HEK293 (cell line): Measurements from ENCODE around the gene AHCYL1.

ENCODE experiments used
- CTCF ChIA-PET: fragments of 350-600 bp; formaldehyde crosslinking; extraction: SDS; loops from one replicate; lab custom pipeline; 2021; ENCODE audit warnings: antibody characterized with exemption; lab: Yijun Ruan, JAX
- POLR2A ChIA-PET: fragments of 300-600 bp; formaldehyde crosslinking; extraction: SDS; loops from one replicate; lab custom pipeline; 2020; ENCODE audit warnings: antibody characterized with exemption, inconsistent platforms; lab: Yijun Ruan, JAX
- H3K27ac ChIP-seq: fragments of 200-500 bp; sonication (Bioruptor generic); 2 replicates; pipeline ENCODE4 v1.5.1; 2014; ENCODE audit warnings: low read depth, low read length, control low read depth, inconsistent platforms; ENCODE audit errors: extremely low read depth
- H3K36me3 ChIP-seq, 2 experiments: fragments of 200-500 bp in 1 of 2; sonication (Bioruptor generic) in 1 of 2; 1 replicate in 1 of 2; 2 replicates in 1 of 2; pipeline ENCODE4 v1.5.1; 2014 to 2017; ENCODE audit warnings: inconsistent platforms in 2 of 2, low read length in 2 of 2; ENCODE audit not compliant: control insufficient read depth in 2 of 2, insufficient read depth in 1 of 2
- H3K4me1 ChIP-seq: fragments of 200-500 bp; sonication (Bioruptor generic); 2 replicates; pipeline ENCODE4 v1.5.1; 2014; ENCODE audit warnings: mild to moderate bottlenecking, low read length, inconsistent platforms; ENCODE audit not compliant: control insufficient read depth, insufficient read depth
- H3K4me3 ChIP-seq: 2 replicates; pipeline ENCODE4 v1.5.1; 2011; ENCODE audit warnings: low read depth, mild to moderate bottlenecking, control low read depth, low read length, moderate library complexity
- H3K9me3 ChIP-seq: fragments of 200-500 bp; sonication (Bioruptor generic); 2 replicates; pipeline ENCODE4 v1.5.1; 2014; ENCODE audit warnings: low read depth, low read length, inconsistent platforms; ENCODE audit not compliant: control insufficient read depth, insufficient read depth
- ATF2 ChIP-seq: fragments of 450-650 bp; formaldehyde crosslinking; IDR thresholded peaks from 2 replicates; pipeline ENCODE4 v1.5.1; 2016; ENCODE audit warnings: missing biosample characterization, missing genetic modification characterization, low read depth
- BCL11B ChIP-seq: fragments of 450-650 bp; formaldehyde crosslinking; IDR thresholded peaks from 2 replicates; pipeline ENCODE4 v1.5.1; 2016; ENCODE audit warnings: low read depth, missing biosample characterization, missing genetic modification characterization
- HOXC10 ChIP-seq: sonication (generic); formaldehyde crosslinking; IDR thresholded peaks from 2 replicates; pipeline ENCODE4 v1.8.1; 2023; ENCODE audit warnings: mild to moderate bottlenecking, missing genetic modification reagents
- HOXD13 ChIP-seq: sonication (generic); formaldehyde crosslinking; IDR thresholded peaks from 2 replicates; pipeline ENCODE4 v1.8.0; 2022; ENCODE audit warnings: missing genetic modification reagents, borderline replicate concordance
- KLF16 ChIP-seq: fragments of 450-650 bp; formaldehyde crosslinking; IDR thresholded peaks from 2 replicates; pipeline ENCODE4 v1.5.1; 2017; ENCODE audit warnings: missing biosample characterization, missing genetic modification characterization
- MZF1 ChIP-seq: fragments of 450-650 bp; formaldehyde crosslinking; IDR thresholded peaks from 2 replicates; pipeline ENCODE4 v1.5.1; 2017; ENCODE audit warnings: missing biosample characterization, missing genetic modification characterization, borderline replicate concordance
- RBAK ChIP-seq: fragments of 450-650 bp; formaldehyde crosslinking; IDR thresholded peaks from 2 replicates; pipeline ENCODE4 v1.5.1; 2016; ENCODE audit warnings: missing biosample characterization, missing genetic modification characterization
- YY2 ChIP-seq: fragments of 450-650 bp; formaldehyde crosslinking; IDR thresholded peaks from 2 replicates; pipeline ENCODE4 v1.5.1; 2016; ENCODE audit warnings: missing biosample characterization, missing genetic modification characterization
- ZBTB17 ChIP-seq: fragments of 450-650 bp; formaldehyde crosslinking; IDR thresholded peaks from 2 replicates; pipeline ENCODE4 v1.5.1; 2016; ENCODE audit warnings: missing biosample characterization, missing genetic modification characterization
- ZBTB20 ChIP-seq: fragments of 450-650 bp; formaldehyde crosslinking; IDR thresholded peaks from 2 replicates; pipeline ENCODE4 v1.5.1; 2016; ENCODE audit warnings: missing biosample characterization, missing genetic modification characterization
- ZBTB8A ChIP-seq: fragments of 450-650 bp; formaldehyde crosslinking; IDR thresholded peaks from 2 replicates; pipeline ENCODE4 v1.5.1; 2016; ENCODE audit warnings: missing biosample characterization, missing genetic modification characterization
- ZFP3 ChIP-seq: fragments of 450-650 bp; formaldehyde crosslinking; IDR thresholded peaks from 2 replicates; pipeline ENCODE4 v1.5.1; 2016; ENCODE audit warnings: low read depth, missing biosample characterization, missing genetic modification characterization
- ZNF112 ChIP-seq: fragments of 450-650 bp; formaldehyde crosslinking; IDR thresholded peaks from 2 replicates; pipeline ENCODE4 v1.5.0; 2017; ENCODE audit warnings: missing biosample characterization, missing genetic modification characterization
- ZNF138 ChIP-seq: fragments of 450-650 bp; formaldehyde crosslinking; IDR thresholded peaks from 2 replicates; pipeline ENCODE4 v1.5.1; 2016; ENCODE audit warnings: missing biosample characterization, missing genetic modification characterization, borderline replicate concordance
- ZNF157 ChIP-seq: fragments of 450-650 bp; formaldehyde crosslinking; IDR thresholded peaks from 2 replicates; pipeline ENCODE4 v1.5.1; 2016; ENCODE audit warnings: missing biosample characterization, missing genetic modification characterization
- ZNF175 ChIP-seq: fragments of 450-650 bp; formaldehyde crosslinking; IDR thresholded peaks from 2 replicates; pipeline ENCODE4 v1.5.1; 2016; ENCODE audit warnings: missing biosample characterization, missing genetic modification characterization
- ZNF211 ChIP-seq: fragments of 450-650 bp; formaldehyde crosslinking; IDR thresholded peaks from 2 replicates; pipeline ENCODE4 v1.5.1; 2016; ENCODE audit warnings: low read depth, missing biosample characterization, missing genetic modification characterization
- ZNF248 ChIP-seq: fragments of 450-650 bp; formaldehyde crosslinking; IDR thresholded peaks from 2 replicates; pipeline ENCODE4 v1.5.1; 2017; ENCODE audit warnings: missing biosample characterization, missing genetic modification characterization
- ZNF274 ChIP-seq, 2 experiments: fragments of 200-500 bp in 1 of 2; fragments of 450-650 bp in 1 of 2; sonication (Bioruptor generic) in 1 of 2; formaldehyde crosslinking in 1 of 2; IDR thresholded peaks; 2 replicates each; pipeline versions ENCODE4 v1.5.1 to v1.6.1; 2014 to 2016; ENCODE audit warnings: borderline replicate concordance in 1 of 2, inconsistent platforms in 1 of 2, low read length in 1 of 2, missing biosample characterization in 1 of 2, missing genetic modification characterization in 1 of 2
- ZNF354C ChIP-seq: fragments of 450-650 bp; formaldehyde crosslinking; IDR thresholded peaks from 2 replicates; pipeline ENCODE4 v1.5.1; 2016; ENCODE audit warnings: missing biosample characterization, missing genetic modification characterization, low read depth, borderline replicate concordance
- ZNF362 ChIP-seq: fragments of 450-650 bp; formaldehyde crosslinking; IDR thresholded peaks from 2 replicates; pipeline ENCODE4 v1.5.1; 2016; ENCODE audit warnings: missing biosample characterization, missing genetic modification characterization
- ZNF37A ChIP-seq: fragments of 450-650 bp; IDR thresholded peaks from 2 replicates; pipeline ENCODE4 v1.5.1; 2018; ENCODE audit warnings: missing biosample characterization, missing genetic modification characterization
- ZNF391 ChIP-seq: fragments of 450-650 bp; formaldehyde crosslinking; IDR thresholded peaks from 2 replicates; pipeline ENCODE4 v1.5.1; 2016; ENCODE audit warnings: low read depth, missing biosample characterization, missing genetic modification characterization, borderline replicate concordance
- ZNF394 ChIP-seq: fragments of 450-650 bp; formaldehyde crosslinking; IDR thresholded peaks from 2 replicates; pipeline ENCODE4 v1.5.1; 2016; ENCODE audit warnings: missing biosample characterization, missing genetic modification characterization, mild to moderate bottlenecking, moderate library complexity, borderline replicate concordance
- ZNF549 ChIP-seq: fragments of 450-650 bp; IDR thresholded peaks from 2 replicates; pipeline ENCODE4 v1.5.1; 2018; ENCODE audit warnings: missing biosample characterization, missing genetic modification characterization, mild to moderate bottlenecking, inconsistent platforms, moderate library complexity
- ZNF571 ChIP-seq: fragments of 450-650 bp; formaldehyde crosslinking; IDR thresholded peaks from 2 replicates; pipeline ENCODE4 v1.5.0; 2017; ENCODE audit warnings: missing biosample characterization, missing genetic modification characterization
- ZNF76 ChIP-seq: fragments of 450-650 bp; formaldehyde crosslinking; IDR thresholded peaks from 2 replicates; pipeline ENCODE4; 2016; ENCODE audit warnings: low read depth, missing biosample characterization, missing genetic modification characterization, borderline replicate concordance
- ZNF785 ChIP-seq: fragments of 450-650 bp; formaldehyde crosslinking; IDR thresholded peaks from 2 replicates; pipeline ENCODE4 v1.5.1; 2016; ENCODE audit warnings: missing biosample characterization, missing genetic modification characterization
- ZNF791 ChIP-seq: fragments of 450-650 bp; formaldehyde crosslinking; IDR thresholded peaks from 2 replicates; pipeline ENCODE4 v1.5.1; 2016; ENCODE audit warnings: missing biosample characterization, missing genetic modification characterization
- TF ChIP-seq, protein P1 (sequence below): fragments of 450-650 bp; IDR thresholded peaks from 2 replicates; pipeline ENCODE4 v1.5.1; 2018; ENCODE audit warnings: missing biosample characterization, missing genetic modification characterization
- TF ChIP-seq, protein P2 (sequence below): fragments of 450-650 bp; formaldehyde crosslinking; IDR thresholded peaks from 2 replicates; pipeline ENCODE4 v1.5.1; 2016; ENCODE audit warnings: missing biosample characterization, missing genetic modification characterization, borderline replicate concordance

AHCYL1 gene

DNA sequence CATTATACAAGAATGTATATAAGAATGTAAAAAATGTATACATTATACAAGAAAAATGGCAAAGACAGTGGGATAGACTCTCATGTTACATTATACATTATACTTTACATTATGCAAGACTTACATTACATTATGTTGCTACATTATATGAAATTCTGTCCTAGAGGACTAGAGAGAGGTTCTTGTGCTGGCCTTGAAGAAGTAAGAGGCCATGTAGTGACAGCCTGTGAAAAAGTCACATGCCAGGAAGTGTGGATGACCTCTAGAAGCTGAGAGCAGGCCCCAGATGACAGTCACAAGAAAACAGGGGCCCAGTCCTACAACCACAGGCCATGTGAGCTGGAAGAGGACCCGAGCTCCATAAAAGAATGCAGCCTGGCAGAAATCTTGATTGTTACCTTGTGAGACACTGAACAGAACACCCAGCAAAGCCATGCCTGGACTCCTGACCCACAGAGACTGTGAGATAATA, 30.5 kb upstream of the AHCYL1 start:
- TF ChIP-seq, protein P1, sequence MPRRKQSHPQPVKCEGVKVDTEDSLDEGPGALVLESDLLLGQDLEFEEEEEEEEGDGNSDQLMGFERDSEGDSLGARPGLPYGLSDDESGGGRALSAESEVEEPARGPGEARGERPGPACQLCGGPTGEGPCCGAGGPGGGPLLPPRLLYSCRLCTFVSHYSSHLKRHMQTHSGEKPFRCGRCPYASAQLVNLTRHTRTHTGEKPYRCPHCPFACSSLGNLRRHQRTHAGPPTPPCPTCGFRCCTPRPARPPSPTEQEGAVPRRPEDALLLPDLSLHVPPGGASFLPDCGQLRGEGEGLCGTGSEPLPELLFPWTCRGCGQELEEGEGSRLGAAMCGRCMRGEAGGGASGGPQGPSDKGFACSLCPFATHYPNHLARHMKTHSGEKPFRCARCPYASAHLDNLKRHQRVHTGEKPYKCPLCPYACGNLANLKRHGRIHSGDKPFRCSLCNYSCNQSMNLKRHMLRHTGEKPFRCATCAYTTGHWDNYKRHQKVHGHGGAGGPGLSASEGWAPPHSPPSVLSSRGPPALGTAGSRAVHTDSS = no peak
- TF ChIP-seq ZBTB20 (tag by site-specific recombination) (no peak), BCL11B (no peak), ZNF76 (tag by site-specific recombination) (no peak), ZNF362 (no peak), KLF16 (no peak), ATF2 (tag by site-specific recombination) (no peak), ZBTB17 (no peak), HOXD13 (CRISPR knock-in tag) (no peak), ZNF785 (tag by site-specific recombination) (no peak), ZNF354C (no peak), ZNF791 (tag by site-specific recombination) (no peak), YY2 (tag by site-specific recombination) (no peak), ZNF138 (tag by site-specific recombination) (no peak)
- ChIA-PET POLR2A (no interaction called here), CTCF (interaction anchor here (0.7 to 1.2 kb wide), 4 partner anchors 10 to 91 kb away, joined by 3 to 4 read pairs (median 3); no protein-coding TSS in a partner anchor)
- Histone ChIP-seq H3K27ac (no peak overlapping the region), H3K4me3 (no peak overlapping the region), H3K36me3 (no peaks in the 10 kb centered on the region), H3K4me1 (no peaks in the 10 kb centered on the region), H3K9me3 (no peaks in the 10 kb centered on the region)

GRCh38 chr1:109959632-109959973, 25.0 kb upstream of the AHCYL1 start:
- no peak overlapping the region for H3K4me3 ChIP-seq
- H3K4me1 ChIP-seq = peaks cover 3% of the 10 kb centered on the region; the same call in 1 of the 2 replicates
- no peaks in the 10 kb centered on the region for H3K36me3 ChIP-seq
- H3K9me3 ChIP-seq = no peaks in the 10 kb centered on the region
- no peak overlapping the region for H3K27ac ChIP-seq
- ChIA-PET CTCF (interaction anchor here (0.5 to 4.5 kb wide), 12 partner anchors 11 to 413 kb away, joined by 3 to 38 read pairs (median 6); partner anchors contain the start of gene AHCYL1), POLR2A (interaction anchor here (1.5 kb wide), 1 partner anchor 25 kb away, joined by 4 read pairs; the partner anchor contains the start of gene AHCYL1)
- TF ChIP-seq HOXC10 (CRISPR knock-in tag) = no peak
- no peak for TF ChIP-seq ZNF571
- no peak for TF ChIP-seq ZNF549 (tag by site-specific recombination)
- TF ChIP-seq ZFP3 (tag by site-specific recombination) = no peak
- TF ChIP-seq ZNF394 (tag by site-specific recombination) = no peak
- no peak for TF ChIP-seq ZNF248 (tag by site-specific recombination)
- no peak for TF ChIP-seq RBAK (tag by site-specific recombination)
- no peak for TF ChIP-seq ZNF37A (tag by site-specific recombination)
- no peak for TF ChIP-seq ZNF112 (tag by site-specific recombination)
- TF ChIP-seq ZNF274 (IDR thresholded peaks at IDR 0.05; ENCODE audit: low read length) = no peak
- TF ChIP-seq ZNF274 (tag by site-specific recombination; IDR thresholded peaks at IDR 0.05; ENCODE audit: borderline replicate concordance) = no peak
- TF ChIP-seq, protein P2, sequence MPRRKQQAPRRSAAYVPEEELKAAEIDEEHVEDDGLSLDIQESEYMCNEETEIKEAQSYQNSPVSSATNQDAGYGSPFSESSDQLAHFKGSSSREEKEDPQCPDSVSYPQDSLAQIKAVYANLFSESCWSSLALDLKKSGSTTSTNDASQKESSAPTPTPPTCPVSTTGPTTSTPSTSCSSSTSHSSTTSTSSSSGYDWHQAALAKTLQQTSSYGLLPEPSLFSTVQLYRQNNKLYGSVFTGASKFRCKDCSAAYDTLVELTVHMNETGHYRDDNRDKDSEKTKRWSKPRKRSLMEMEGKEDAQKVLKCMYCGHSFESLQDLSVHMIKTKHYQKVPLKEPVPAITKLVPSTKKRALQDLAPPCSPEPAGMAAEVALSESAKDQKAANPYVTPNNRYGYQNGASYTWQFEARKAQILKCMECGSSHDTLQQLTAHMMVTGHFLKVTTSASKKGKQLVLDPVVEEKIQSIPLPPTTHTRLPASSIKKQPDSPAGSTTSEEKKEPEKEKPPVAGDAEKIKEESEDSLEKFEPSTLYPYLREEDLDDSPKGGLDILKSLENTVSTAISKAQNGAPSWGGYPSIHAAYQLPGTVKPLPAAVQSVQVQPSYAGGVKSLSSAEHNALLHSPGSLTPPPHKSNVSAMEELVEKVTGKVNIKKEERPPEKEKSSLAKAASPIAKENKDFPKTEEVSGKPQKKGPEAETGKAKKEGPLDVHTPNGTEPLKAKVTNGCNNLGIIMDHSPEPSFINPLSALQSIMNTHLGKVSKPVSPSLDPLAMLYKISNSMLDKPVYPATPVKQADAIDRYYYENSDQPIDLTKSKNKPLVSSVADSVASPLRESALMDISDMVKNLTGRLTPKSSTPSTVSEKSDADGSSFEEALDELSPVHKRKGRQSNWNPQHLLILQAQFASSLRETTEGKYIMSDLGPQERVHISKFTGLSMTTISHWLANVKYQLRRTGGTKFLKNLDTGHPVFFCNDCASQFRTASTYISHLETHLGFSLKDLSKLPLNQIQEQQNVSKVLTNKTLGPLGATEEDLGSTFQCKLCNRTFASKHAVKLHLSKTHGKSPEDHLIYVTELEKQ = no peak
- no peak for TF ChIP-seq ZNF391 (tag by site-specific recombination)
- no peak for TF ChIP-seq ZNF211 (tag by site-specific recombination)
- no peak for TF ChIP-seq ZBTB8A (tag by site-specific recombination)
- TF ChIP-seq ZNF157 (tag by site-specific recombination) = no peak
- TF ChIP-seq ZNF175 (tag by site-specific recombination) = no peak
- TF ChIP-seq MZF1 (tag by site-specific recombination) = no peak
